ENCODE results near the gene UNK. TPM values are rescaled to one million over a fixed set of nuclear protein-coding genes. Genes with fewer than 3 reads are reported as not detected.

UNK gene
- total RNA-seq, 4 donors from 2014 or later, result 30.2 to 53.4 (median 36.2) TPM

DNA sequence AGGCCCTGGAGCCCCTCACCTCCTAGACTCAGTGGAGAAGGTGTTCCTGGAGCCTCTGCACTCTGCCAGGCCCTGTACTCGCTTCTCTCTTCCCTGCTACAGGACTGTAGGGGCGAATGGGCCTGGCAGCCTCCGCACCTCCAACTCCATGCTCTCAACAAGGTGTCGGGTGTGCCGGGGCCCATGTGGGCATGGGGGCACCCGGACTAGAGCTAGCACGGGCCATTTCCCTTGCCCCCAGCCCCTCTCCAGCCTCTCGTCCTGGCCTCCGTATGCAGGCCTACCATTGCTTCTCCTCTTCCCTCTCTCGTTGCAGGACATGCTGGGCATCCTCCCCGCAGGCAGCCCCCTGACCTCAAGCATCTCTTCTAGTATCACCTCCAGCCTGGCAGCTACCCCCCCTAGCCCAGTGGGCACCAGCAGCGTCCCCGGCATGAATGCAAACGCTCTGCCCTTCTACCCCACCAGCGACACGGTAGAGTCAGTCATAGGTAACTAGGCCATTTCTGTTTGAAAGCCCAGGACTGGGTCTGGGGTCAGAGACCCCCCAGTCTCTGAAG is 33.8 kb downstream of the UNK start:
- no peak overlapping the region for H3K4me3 ChIP-seq
- no peak for DNase-seq (ENCODE audit: low spot score in 2 of 2)
- H3K36me3 ChIP-seq, result peaks cover 0 to 100% (median 56%) of the 10 kb centered on the region in 3 donors
- no peaks in the 10 kb centered on the region for H3K9me3 ChIP-seq
- H3K27ac ChIP-seq, result no peak overlapping the region
- peaks cover 0 to 7% (median 0%) of the 10 kb centered on the region in 4 donors for H3K4me1 ChIP-seq
- no peaks in the 10 kb centered on the region for H3K27me3 ChIP-seq
- 90 to 93% methylated on average over 16 of the region's 16 CpGs for WGBS, 2 donors
- TF ChIP-seq EP300 (IDR thresholded peaks at IDR 0.05) (no peak), POLR2A (IDR thresholded peaks at IDR 0.05) (no peak)
- TF ChIP-seq, protein P1, sequence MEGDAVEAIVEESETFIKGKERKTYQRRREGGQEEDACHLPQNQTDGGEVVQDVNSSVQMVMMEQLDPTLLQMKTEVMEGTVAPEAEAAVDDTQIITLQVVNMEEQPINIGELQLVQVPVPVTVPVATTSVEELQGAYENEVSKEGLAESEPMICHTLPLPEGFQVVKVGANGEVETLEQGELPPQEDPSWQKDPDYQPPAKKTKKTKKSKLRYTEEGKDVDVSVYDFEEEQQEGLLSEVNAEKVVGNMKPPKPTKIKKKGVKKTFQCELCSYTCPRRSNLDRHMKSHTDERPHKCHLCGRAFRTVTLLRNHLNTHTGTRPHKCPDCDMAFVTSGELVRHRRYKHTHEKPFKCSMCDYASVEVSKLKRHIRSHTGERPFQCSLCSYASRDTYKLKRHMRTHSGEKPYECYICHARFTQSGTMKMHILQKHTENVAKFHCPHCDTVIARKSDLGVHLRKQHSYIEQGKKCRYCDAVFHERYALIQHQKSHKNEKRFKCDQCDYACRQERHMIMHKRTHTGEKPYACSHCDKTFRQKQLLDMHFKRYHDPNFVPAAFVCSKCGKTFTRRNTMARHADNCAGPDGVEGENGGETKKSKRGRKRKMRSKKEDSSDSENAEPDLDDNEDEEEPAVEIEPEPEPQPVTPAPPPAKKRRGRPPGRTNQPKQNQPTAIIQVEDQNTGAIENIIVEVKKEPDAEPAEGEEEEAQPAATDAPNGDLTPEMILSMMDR (IDR thresholded peaks at IDR 0.05), result no peak

DNA sequence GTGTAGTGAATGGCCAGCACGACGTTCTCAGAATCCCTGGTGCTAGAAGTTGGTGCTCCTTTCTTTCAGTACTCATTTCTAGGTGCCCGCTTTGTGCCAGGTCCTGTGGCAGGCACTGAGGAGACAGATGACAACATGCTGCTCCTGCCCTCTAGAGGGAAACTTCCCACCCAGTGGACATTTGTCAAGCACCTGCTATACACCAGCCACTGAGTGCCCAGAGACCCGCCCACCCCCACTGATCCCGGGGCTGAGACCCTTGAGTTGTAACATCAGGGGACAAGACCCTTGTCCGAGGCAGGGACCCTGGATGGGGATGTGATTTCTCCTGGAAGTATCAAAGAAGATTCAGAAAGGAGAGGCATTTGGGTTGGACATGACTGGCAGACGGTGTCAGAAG is 34.5 kb downstream of the UNK start:
- peaks cover 0 to 13% (median 0%) of the 10 kb centered on the region in 4 donors for H3K4me1 ChIP-seq
- 89 to 94% methylated on average over 7 of the region's 7 CpGs for WGBS, 2 donors
- no peak overlapping the region for H3K4me3 ChIP-seq
- TF ChIP-seq EP300 (IDR thresholded peaks at IDR 0.05), result no peak
- no peak for TF ChIP-seq POLR2A (IDR thresholded peaks at IDR 0.05)
- TF ChIP-seq, protein P1 (IDR thresholded peaks at IDR 0.05), result no peak
- no peak overlapping the region for H3K27ac ChIP-seq
- DNase-seq (ENCODE audit: low spot score in 2 of 2), result no peak
- no peaks in the 10 kb centered on the region for H3K9me3 ChIP-seq
- H3K36me3 ChIP-seq, result peaks cover 0 to 100% (median 56%) of the 10 kb centered on the region in 3 donors
- no peaks in the 10 kb centered on the region for H3K27me3 ChIP-seq

DNA sequence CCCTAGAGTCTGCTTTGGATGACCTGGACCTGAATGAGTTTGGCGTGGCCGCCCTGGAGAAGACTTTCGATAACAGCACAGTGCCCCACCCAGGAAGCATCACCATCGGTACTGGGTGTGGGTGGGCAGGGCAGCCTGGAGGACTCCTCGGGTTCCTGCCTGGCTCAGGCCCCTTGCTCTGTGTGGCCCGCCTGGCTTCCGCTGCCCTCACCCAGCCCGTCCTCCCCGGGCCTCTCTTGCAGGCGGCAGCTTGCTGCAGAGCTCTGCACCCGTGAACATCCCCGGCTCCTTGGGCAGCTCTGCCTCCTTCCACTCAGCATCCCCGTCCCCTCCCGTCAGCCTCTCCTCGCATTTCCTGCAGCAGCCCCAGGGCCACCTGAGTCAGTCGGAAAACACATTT is 35.1 kb downstream of the UNK start:
- Histone ChIP-seq H3K36me3 (peaks cover 0 to 100% (median 55%) of the 10 kb centered on the region in 3 donors), H3K4me3 (no peak overlapping the region), H3K27me3 (no peaks in the 10 kb centered on the region), H3K4me1 (peaks cover 0 to 19% (median 0%) of the 10 kb centered on the region in 4 donors), H3K9me3 (no peaks in the 10 kb centered on the region), H3K27ac (no peak overlapping the region)
- TF ChIP-seq EP300 (IDR thresholded peaks at IDR 0.05) (no peak), POLR2A (IDR thresholded peaks at IDR 0.05) (no peak)
- TF ChIP-seq, protein P1 (IDR thresholded peaks at IDR 0.05), result no peak
- WGBS, 2 donors, result 86 to 89% methylated on average over 15 to 16 of the region's 16 CpGs
- no peak for DNase-seq (ENCODE audit: low spot score in 2 of 2)

DNA sequence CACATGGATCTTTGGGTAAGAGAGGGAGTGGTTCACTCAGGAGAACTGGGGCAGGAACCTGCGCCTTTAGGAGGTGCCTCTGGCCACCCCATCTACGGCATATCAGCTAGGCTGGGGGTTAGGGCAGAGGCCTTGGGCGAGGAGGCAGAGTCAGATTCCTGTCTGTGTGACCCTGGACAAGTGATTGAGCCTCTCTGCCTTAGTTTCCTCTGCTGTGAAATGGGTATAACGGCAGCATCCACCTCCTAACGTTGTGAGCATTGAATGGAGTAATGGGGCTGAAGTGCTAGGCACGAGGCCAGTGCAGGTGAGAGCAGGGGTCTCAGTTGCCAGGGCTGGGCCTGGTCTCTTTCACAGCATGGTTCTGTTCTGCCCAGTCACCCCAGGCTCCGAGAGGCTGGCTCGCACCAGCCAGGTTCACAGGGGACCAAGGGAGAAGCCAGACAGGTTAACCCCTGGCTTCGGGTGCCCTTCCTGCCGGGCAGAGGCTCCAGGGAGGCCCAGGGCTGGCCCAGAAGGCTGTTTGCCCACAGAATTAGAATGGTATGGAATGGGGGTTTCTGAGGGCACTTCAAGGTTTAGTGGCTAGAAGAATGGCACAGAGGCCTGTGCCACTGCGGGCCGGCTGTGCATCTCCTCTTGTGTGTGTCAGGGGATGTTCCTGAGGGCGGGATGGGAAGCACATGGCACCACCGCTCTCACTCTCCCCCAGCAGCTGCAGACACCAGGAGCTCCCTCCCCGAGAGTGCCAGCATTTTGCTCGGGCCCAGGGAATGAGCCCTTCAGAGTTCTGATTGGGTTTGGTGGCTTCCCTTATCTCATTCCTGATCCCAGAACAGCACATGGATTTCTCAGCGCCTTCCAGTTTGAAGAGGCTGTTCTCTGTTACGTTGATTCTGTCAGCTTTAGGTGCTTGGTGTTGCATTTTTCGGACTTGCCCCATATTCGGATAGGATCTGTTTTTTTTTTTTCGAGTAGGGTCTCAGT is 35.8 kb downstream of the UNK start:
- no peaks in the 10 kb centered on the region for H3K27me3 ChIP-seq
- peaks cover 0 to 100% (median 53%) of the 10 kb centered on the region in 3 donors for H3K36me3 ChIP-seq
- TF ChIP-seq, protein P1 (IDR thresholded peaks at IDR 0.05), result no peak
- TF ChIP-seq POLR2A (IDR thresholded peaks at IDR 0.05) (no peak), EP300 (IDR thresholded peaks at IDR 0.05) (no peak)
- H3K9me3 ChIP-seq, result no peaks in the 10 kb centered on the region
- 81 to 82% methylated on average over 17 to 19 of the region's 21 CpGs for WGBS, 2 donors
- H3K4me1 ChIP-seq, result peaks cover 0 to 24% (median 0%) of the 10 kb centered on the region in 4 donors
- no peak overlapping the region for H3K27ac ChIP-seq
- no peak overlapping the region for H3K4me3 ChIP-seq
- no peak for DNase-seq (ENCODE audit: low spot score in 2 of 2)

DNA sequence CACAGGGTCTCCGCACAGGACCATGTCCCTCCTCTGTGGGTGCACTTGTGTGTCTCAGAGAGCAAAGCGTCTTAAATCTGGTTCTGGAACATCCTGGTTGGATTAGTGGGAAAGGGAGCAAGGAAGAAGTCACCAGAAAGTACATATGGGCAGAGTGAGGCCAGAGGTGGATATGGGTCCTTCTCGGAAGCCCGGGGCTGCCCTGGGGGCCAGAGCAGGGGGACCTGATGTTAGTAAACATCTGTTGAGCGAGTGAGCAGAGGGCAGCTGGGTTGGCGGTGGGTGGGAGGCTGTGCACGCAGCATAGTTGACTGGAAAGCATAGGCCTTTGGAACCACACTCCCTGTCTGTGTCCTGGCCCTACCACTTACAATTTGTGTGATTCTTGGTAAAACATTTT is 36.9 kb downstream of the UNK start:
- TF ChIP-seq, protein P1 (IDR thresholded peaks at IDR 0.05), result no peak
- TF ChIP-seq POLR2A (IDR thresholded peaks at IDR 0.05), result no peak
- no peak for TF ChIP-seq EP300 (IDR thresholded peaks at IDR 0.05)
- 72 to 78% methylated on average over 7 of the region's 7 CpGs for WGBS, 2 donors
- Histone ChIP-seq H3K9me3 (no peaks in the 10 kb centered on the region), H3K27me3 (no peaks in the 10 kb centered on the region), H3K4me1 (peaks cover 0 to 26% (median 0%) of the 10 kb centered on the region in 4 donors), H3K36me3 (peaks cover 0 to 96% (median 52%) of the 10 kb centered on the region in 3 donors), H3K27ac (peak overlapping the region in 3 of 4 donors; percentile 36 to 46 (median 45)), H3K4me3 (no peak overlapping the region)
- DNase-seq (ENCODE audit: low spot score in 2 of 2), result no peak

Data from tibial nerve (tissue), 4 donors.